HepG2 (cell line): ENCODE results near the gene PKLR. TPM values are rescaled to one million over a fixed set of nuclear protein-coding genes. Genes with fewer than 3 reads are reported as not detected.

ENCODE experiments used
- CEBPG ChIP-seq: IDR thresholded peaks from 2 replicates; pipeline ENCODE4 v1.6.1; 2016
- DMAP1 ChIP-seq: IDR thresholded peaks from 2 replicates; pipeline ENCODE4 v1.6.1; 2016
- ETV5 ChIP-seq: IDR thresholded peaks from 2 replicates; pipeline ENCODE4 v1.6.1; 2018; ENCODE audit warnings: missing biosample characterization, missing genetic modification reagents, inconsistent platforms, borderline replicate concordance
- JDP2 ChIP-seq: sonication (generic); formaldehyde crosslinking; IDR thresholded peaks from 2 replicates; pipeline ENCODE4 v1.8.1; 2022; ENCODE audit warnings: missing genetic modification reagents, borderline replicate concordance
- KDM2A ChIP-seq: sonication (generic); formaldehyde crosslinking; IDR thresholded peaks from 2 replicates; pipeline ENCODE4 v1.4.0; 2020; ENCODE audit warnings: low read depth, missing genetic modification reagents, borderline replicate concordance
- KLF15 ChIP-seq: sonication (generic); formaldehyde crosslinking; IDR thresholded peaks from 2 replicates; pipeline ENCODE4 v1.8.1; 2023; ENCODE audit warnings: borderline replicate concordance, mild to moderate bottlenecking, inconsistent platforms, missing genetic modification reagents, mixed read lengths
- NR2F1 ChIP-seq, 2 experiments: fragments of 450-650 bp in 1 of 2; formaldehyde crosslinking in 1 of 2; IDR thresholded peaks; 2 replicates each; pipeline versions ENCODE4 v1.5.0 to v1.6.1; 2016 to 2020; ENCODE audit warnings: mild to moderate bottlenecking in 1 of 2, missing compliant biosample characterization in 1 of 2, missing genetic modification reagents in 1 of 2, moderate library complexity in 1 of 2
- PHF21A ChIP-seq: sonication (generic); formaldehyde crosslinking; IDR thresholded peaks from 2 replicates; pipeline ENCODE4 v1.5.0; 2020; ENCODE audit warnings: mild to moderate bottlenecking, missing genetic modification reagents
- RBFOX2 ChIP-seq: fragments of 200-400 bp; formaldehyde crosslinking; IDR thresholded peaks from 2 replicates; pipeline ENCODE4 v1.6.1; 2017; ENCODE audit warnings: low read depth, mild to moderate bottlenecking, low read length
- SIX4 ChIP-seq: sonication (generic); formaldehyde crosslinking; IDR thresholded peaks from 2 replicates; pipeline ENCODE4 v1.4.0; 2020; ENCODE audit warnings: missing genetic modification reagents
- SP2 ChIP-seq: sonication (generic); formaldehyde crosslinking; IDR thresholded peaks from 2 replicates; pipeline ENCODE4 v1.5.1; 2020; ENCODE audit warnings: mild to moderate bottlenecking, missing genetic modification reagents
- TRIM24 ChIP-seq: sonication (generic); formaldehyde crosslinking; IDR thresholded peaks from 2 replicates; pipeline ENCODE4 v1.8.0; 2022; ENCODE audit warnings: mild to moderate bottlenecking, missing genetic modification reagents
- ZFP82 ChIP-seq: sonication (generic); formaldehyde crosslinking; IDR thresholded peaks from 2 replicates; pipeline ENCODE4 v1.5.1; 2020; ENCODE audit warnings: mild to moderate bottlenecking, missing genetic modification reagents, borderline replicate concordance
- ZKSCAN1 ChIP-seq: fragments of 150-350 bp; IDR thresholded peaks from 2 replicates; pipeline ENCODE4 v1.6.1; 2014; ENCODE audit warnings: low read length
- ZMAT3 ChIP-seq: sonication (generic); formaldehyde crosslinking; conservative IDR thresholded peaks from 2 replicates; pipeline ENCODE4 v1.7.0; 2021; ENCODE audit warnings: missing genetic modification reagents
- ZNF207 ChIP-seq: fragments of 450-650 bp; IDR thresholded peaks from 2 replicates; pipeline ENCODE4 v1.6.1; 2016; ENCODE audit warnings: antibody characterized with exemption, borderline replicate concordance
- ZNF234 ChIP-seq: sonication (generic); formaldehyde crosslinking; conservative IDR thresholded peaks from 2 replicates; pipeline ENCODE4 v1.5.1; 2020; ENCODE audit warnings: mild to moderate bottlenecking, missing genetic modification reagents
- ZNF263 ChIP-seq: sonication (generic); formaldehyde crosslinking; IDR thresholded peaks from 2 replicates; pipeline ENCODE4 v1.4.0; 2020; ENCODE audit warnings: missing genetic modification reagents
- ZNF3 ChIP-seq: IDR thresholded peaks from 2 replicates; pipeline ENCODE4 v1.7.0; 2017; ENCODE audit warnings: inconsistent platforms
- ZNF337 ChIP-seq: sonication (generic); formaldehyde crosslinking; IDR thresholded peaks from 2 replicates; pipeline ENCODE4 v1.5.1; 2020; ENCODE audit warnings: missing genetic modification reagents, low read depth, mild to moderate bottlenecking, borderline replicate concordance
- polyA plus RNA-seq, 8 experiments: library from polyadenylated mRNA; depleted of rRNA in 3 of 8; stranded (reverse) in 7 of 8; unstranded in 1 of 8; fragments of >200 nt; fragmentation: Illumina TruSeq in 4 of 8; extraction: Trizol in 4 of 8; gene quantifications; 2 replicates each; pipeline versions ENCODE4 v1.2.1 to v1.2.3, GENCODE V29; 2011 to 2016; ENCODE audit warnings: low read depth in 4 of 8, missing spikeins in 1 of 8, mixed read lengths in 1 of 8; ENCODE audit not compliant: insufficient read depth in 1 of 8
- total RNA-seq, 5 experiments: library from RNA; depleted of rRNA; stranded (reverse); fragments of >200 nt; fragmentation: Illumina TruSeq; extraction: Trizol; gene quantifications; 2 replicates each; pipeline ENCODE4 v1.2.3, GENCODE V29; 2016; ENCODE audit warnings: low read depth in 1 of 5
- TF ChIP-seq, protein P1 (sequence below): sonication (generic); formaldehyde crosslinking; IDR thresholded peaks from 2 replicates; pipeline ENCODE4 v1.4.0; 2020; ENCODE audit warnings: mild to moderate bottlenecking, missing genetic modification reagents
- TF ChIP-seq, protein P2 (sequence below): sonication (generic); formaldehyde crosslinking; IDR thresholded peaks from 2 replicates; pipeline ENCODE4 v1.8.0; 2022; ENCODE audit warnings: missing genetic modification reagents, mild to moderate bottlenecking, borderline replicate concordance
- TF ChIP-seq, protein P3 (sequence below): sonication (generic); formaldehyde crosslinking; IDR thresholded peaks from 2 replicates; pipeline ENCODE4 v1.4.0; 2020; ENCODE audit warnings: missing genetic modification reagents, borderline replicate concordance
- TF ChIP-seq, protein P4 (sequence below): sonication (generic); formaldehyde crosslinking; IDR thresholded peaks from 2 replicates; pipeline ENCODE4 v1.4.0; 2020; ENCODE audit warnings: low read depth, mild to moderate bottlenecking, missing genetic modification reagents
- TF ChIP-seq, protein P5 (sequence below): IDR thresholded peaks from 2 replicates; pipeline ENCODE4 v1.6.1; 2016; ENCODE audit warnings: mild to moderate bottlenecking, missing biosample characterization, missing genetic modification reagents

The PKLR gene
- total and polyA plus RNA-seq, 2 of the 13 experiments (the other 11 are each of a cell fraction or from before 2014, with no cell fraction given) = 10.3 to 29.3 TPM

DNA sequence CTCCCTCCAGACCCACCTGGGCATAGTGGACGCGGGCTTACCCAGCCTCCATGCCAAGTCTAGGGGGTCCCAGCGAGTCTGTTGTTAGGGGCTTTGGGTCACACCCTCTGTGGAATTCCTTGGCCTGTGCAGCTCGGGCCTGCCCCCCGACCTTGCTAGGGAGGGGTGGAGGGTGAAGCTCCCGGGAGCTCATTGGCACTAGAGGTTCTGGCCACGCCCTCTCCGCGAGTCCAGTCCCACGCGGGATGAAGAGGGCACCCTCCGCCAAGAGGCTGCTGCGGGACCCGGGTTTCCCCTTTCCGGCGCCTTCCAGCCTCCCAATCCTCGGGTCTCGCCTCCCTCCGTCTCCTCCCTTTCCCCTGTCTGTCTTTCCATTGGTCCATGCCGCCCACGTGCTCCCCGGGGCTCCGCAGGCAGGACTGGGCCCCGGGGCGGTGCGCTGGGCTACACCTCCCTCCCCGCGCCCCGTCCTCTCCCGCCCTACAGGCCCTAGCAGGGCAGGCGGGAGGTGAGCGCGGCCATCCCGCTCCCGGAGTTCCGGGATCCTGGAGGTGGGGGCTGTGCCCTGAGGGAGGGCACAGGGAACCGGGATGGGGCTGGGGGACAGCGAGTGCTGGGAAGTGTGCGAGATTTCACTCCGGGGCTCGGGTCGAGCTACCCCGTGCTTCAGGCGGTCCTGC, 22.9 kb upstream of the PKLR start (continued):
- TF ChIP-seq, protein P1, sequence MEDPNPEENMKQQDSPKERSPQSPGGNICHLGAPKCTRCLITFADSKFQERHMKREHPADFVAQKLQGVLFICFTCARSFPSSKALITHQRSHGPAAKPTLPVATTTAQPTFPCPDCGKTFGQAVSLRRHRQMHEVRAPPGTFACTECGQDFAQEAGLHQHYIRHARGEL (CRISPR knock-in tag) = no peak
- TF ChIP-seq, protein P2, sequence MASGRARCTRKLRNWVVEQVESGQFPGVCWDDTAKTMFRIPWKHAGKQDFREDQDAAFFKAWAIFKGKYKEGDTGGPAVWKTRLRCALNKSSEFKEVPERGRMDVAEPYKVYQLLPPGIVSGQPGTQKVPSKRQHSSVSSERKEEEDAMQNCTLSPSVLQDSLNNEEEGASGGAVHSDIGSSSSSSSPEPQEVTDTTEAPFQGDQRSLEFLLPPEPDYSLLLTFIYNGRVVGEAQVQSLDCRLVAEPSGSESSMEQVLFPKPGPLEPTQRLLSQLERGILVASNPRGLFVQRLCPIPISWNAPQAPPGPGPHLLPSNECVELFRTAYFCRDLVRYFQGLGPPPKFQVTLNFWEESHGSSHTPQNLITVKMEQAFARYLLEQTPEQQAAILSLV = peak; percentile 41
- TF ChIP-seq ZNF234 (no peak), ZKSCAN1 (no peak), ZNF337 (CRISPR knock-in tag) (0 out of 2 replicates have a peak, but pooled peaks have one; percentile 12), ZNF207 (no peak), ZFP82 (CRISPR knock-in tag) (peak; percentile 82; the same call in 1 of the 2 replicates), KDM2A (peak; percentile 85), TRIM24 (CRISPR knock-in tag) (no peak), DMAP1 (CRISPR knock-in tag) (peak; percentile 31; the same call in 1 of the 2 replicates), JDP2 (CRISPR knock-in tag) (no peak), SP2 (CRISPR knock-in tag) (peak; percentile 14; the same call in 1 of the 2 replicates), PHF21A (CRISPR knock-in tag) (no peak), ZNF3 (CRISPR knock-in tag) (no peak; the same call in 1 of the 2 replicates), KLF15 (CRISPR knock-in tag) (no peak), CEBPG (CRISPR knock-in tag) (no peak), RBFOX2 (peak; percentile 76), ZMAT3 (CRISPR knock-in tag) (peak; percentile 56; the same call in 1 of the 2 replicates), ETV5 (CRISPR knock-in tag) (0 out of 2 replicates have a peak, but pooled peaks have one; percentile 18), ZNF263 (0 out of 2 replicates have a peak, but pooled peaks have one; percentile 30), SIX4 (CRISPR knock-in tag) (no peak), NR2F1 (CRISPR knock-in tag; IDR thresholded peaks at IDR 0.05) (no peak)
- TF ChIP-seq, protein P3, sequence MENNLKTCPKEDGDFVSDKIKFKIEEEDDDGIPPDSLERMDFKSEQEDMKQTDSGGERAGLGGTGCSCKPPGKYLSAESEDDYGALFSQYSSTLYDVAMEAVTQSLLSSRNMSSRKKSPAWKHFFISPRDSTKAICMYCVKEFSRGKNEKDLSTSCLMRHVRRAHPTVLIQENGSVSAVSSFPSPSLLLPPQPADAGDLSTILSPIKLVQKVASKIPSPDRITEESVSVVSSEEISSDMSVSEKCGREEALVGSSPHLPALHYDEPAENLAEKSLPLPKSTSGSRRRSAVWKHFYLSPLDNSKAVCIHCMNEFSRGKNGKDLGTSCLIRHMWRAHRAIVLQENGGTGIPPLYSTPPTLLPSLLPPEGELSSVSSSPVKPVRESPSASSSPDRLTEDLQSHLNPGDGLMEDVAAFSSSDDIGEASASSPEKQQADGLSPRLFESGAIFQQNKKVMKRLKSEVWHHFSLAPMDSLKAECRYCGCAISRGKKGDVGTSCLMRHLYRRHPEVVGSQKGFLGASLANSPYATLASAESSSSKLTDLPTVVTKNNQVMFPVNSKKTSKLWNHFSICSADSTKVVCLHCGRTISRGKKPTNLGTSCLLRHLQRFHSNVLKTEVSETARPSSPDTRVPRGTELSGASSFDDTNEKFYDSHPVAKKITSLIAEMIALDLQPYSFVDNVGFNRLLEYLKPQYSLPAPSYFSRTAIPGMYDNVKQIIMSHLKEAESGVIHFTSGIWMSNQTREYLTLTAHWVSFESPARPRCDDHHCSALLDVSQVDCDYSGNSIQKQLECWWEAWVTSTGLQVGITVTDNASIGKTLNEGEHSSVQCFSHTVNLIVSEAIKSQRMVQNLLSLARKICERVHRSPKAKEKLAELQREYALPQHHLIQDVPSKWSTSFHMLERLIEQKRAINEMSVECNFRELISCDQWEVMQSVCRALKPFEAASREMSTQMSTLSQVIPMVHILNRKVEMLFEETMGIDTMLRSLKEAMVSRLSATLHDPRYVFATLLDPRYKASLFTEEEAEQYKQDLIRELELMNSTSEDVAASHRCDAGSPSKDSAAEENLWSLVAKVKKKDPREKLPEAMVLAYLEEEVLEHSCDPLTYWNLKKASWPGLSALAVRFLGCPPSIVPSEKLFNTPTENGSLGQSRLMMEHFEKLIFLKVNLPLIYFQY (CRISPR knock-in tag) = peak; percentile 62
- TF ChIP-seq, protein P4, sequence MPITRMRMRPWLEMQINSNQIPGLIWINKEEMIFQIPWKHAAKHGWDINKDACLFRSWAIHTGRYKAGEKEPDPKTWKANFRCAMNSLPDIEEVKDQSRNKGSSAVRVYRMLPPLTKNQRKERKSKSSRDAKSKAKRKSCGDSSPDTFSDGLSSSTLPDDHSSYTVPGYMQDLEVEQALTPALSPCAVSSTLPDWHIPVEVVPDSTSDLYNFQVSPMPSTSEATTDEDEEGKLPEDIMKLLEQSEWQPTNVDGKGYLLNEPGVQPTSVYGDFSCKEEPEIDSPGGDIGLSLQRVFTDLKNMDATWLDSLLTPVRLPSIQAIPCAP = 0 out of 2 replicates have a peak, but pooled peaks have one; percentile 37
- TF ChIP-seq, protein P5, sequence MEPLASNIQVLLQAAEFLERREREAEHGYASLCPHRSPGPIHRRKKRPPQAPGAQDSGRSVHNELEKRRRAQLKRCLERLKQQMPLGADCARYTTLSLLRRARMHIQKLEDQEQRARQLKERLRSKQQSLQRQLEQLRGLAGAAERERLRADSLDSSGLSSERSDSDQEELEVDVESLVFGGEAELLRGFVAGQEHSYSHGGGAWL (CRISPR knock-in tag) = no peak
